Measurements from ENCODE around the gene MLEC.

DNA sequence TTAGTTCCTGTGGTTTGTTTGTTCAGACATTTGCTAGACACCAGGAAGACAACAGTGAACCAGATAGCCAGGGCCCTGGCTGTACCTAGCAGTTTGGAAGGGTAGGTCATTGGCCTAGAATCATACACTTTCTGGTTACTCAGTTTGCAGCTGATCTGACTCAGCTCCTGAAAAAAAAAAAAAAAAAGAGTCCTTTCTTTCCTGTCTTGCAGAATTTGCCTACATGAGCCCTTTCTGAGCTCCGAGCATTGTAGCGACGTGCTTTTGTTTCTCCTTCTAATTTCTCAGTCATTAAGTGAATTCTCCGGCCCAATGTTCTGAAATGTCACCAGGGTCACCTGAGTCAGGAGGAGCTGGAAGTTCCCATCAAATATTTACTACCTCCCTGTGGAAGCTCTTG lies 44.1 kb upstream of the MLEC start:
- no peak for TF ChIP-seq EP300 (IDR thresholded peaks at IDR 0.05; ENCODE audit: low read depth)
- TF ChIP-seq, protein P1, sequence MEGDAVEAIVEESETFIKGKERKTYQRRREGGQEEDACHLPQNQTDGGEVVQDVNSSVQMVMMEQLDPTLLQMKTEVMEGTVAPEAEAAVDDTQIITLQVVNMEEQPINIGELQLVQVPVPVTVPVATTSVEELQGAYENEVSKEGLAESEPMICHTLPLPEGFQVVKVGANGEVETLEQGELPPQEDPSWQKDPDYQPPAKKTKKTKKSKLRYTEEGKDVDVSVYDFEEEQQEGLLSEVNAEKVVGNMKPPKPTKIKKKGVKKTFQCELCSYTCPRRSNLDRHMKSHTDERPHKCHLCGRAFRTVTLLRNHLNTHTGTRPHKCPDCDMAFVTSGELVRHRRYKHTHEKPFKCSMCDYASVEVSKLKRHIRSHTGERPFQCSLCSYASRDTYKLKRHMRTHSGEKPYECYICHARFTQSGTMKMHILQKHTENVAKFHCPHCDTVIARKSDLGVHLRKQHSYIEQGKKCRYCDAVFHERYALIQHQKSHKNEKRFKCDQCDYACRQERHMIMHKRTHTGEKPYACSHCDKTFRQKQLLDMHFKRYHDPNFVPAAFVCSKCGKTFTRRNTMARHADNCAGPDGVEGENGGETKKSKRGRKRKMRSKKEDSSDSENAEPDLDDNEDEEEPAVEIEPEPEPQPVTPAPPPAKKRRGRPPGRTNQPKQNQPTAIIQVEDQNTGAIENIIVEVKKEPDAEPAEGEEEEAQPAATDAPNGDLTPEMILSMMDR (IDR thresholded peaks at IDR 0.05) = no peak

All from transverse colon (tissue), 3 donors.